IPS-18a (cell line): ENCODE results near the gene SRP68.

Source experiments
- H3K27ac ChIP-seq: one replicate; pipeline ENCODE4 v1.5.1; 2013; ENCODE audit warnings: low read length
- H3K27me3 ChIP-seq: one replicate; pipeline ENCODE4 v1.6.1; 2013; ENCODE audit warnings: mild to moderate bottlenecking, low read length; ENCODE audit not compliant: control insufficient read depth, insufficient read depth
- H3K36me3 ChIP-seq: one replicate; pipeline ENCODE4 v1.6.1; 2013; ENCODE audit warnings: low read depth, low read length; ENCODE audit not compliant: control insufficient read depth
- H3K4me1 ChIP-seq: one replicate; pipeline ENCODE4 v1.6.1; 2013; ENCODE audit warnings: low read depth, low read length; ENCODE audit not compliant: control insufficient read depth
- H3K4me3 ChIP-seq: one replicate; pipeline ENCODE4 v1.5.1; 2013; ENCODE audit warnings: low read length
- H3K9ac ChIP-seq: one replicate; pipeline ENCODE4 v1.6.1; 2013; ENCODE audit warnings: mild to moderate bottlenecking, low read length, moderate library complexity
- H3K9me3 ChIP-seq: one replicate; pipeline ENCODE4 v1.6.1; 2013; ENCODE audit warnings: low read depth, low read length; ENCODE audit not compliant: control insufficient read depth

SRP68 gene

DNA sequence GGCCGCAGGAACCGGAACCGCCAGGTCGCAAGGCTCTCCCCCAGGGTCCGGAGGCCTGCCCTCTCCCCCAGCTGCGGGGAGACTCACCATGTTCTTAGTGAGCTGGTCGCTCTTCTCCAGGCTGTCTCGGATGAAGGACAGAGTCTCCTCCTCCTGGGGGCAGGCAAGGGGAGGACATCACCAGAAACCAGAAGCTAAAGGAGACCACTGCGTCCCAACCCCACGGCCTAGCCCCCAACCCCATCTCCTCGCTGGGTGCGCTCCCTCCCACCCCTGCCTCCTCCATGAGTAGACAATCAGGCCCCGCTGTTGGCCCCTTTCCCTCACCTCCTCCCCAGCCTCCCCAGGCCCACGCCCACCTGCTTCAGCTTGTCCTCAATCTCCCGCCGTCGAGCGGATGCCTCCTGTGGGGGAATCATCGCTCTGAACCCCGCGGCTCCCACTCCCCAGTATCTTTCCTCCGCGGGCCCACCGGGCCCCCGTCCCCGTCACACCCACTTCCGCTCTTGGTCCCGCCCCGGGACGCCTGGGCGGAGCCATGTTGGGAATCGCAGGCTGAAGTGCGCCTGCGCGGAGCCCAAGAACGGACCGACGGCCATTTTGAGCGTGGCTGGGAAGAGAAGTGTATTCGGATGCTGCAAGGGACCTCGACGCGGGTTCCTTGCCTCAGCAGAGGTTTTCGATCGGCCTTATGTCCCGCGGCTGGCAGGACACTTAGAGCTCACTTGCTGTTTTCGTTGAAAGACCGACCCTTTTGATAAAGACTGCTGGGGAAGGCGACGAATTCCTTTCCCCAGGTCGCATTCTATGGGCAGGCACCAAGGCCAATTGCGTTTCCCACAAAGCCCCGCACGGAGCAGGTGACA lies 31.2 kb upstream of the SRP68 start, which contains the start of gene EXOC7:
Gene EXOC7 (minus strand): TSS at position 514 of the 866 bp plus-strand sequence. CDS start 95 bp downstream, at position 419.
- Histone ChIP-seq H3K36me3 (peaks cover 24% of the 10 kb centered on the region), H3K9me3 (no peaks in the 10 kb centered on the region), H3K4me3 (peak within 1 kb of the TSS; percentile 97), H3K27ac (peak within 1 kb of the TSS; percentile 83), H3K4me1 (peaks cover 17% of the 10 kb centered on the region), H3K9ac (peak within 1 kb of the TSS; percentile 77), H3K27me3 (no peaks in the 10 kb centered on the region)

DNA sequence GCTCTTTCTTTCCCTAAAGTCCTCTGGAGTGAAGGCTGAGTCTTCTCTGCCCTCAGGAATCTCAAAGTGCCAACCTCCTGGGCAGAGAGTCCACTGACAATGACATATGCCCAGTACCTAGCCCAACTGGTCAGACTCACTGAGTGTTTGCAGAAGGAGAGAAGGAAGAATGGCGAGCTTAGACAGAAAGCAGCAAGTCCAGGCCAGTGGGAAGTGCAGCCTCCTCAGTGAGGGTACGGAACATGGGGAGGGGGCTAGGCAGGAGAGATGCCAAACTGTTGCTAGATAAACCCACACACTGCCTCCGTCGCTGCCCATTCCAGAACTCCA lies 30.6 kb upstream of the SRP68 start:
- H3K27ac ChIP-seq = peak overlapping the region; percentile 42
- no peaks in the 10 kb centered on the region for H3K27me3 ChIP-seq
- peak overlapping the region; percentile 77 for H3K9ac ChIP-seq
- no peaks in the 10 kb centered on the region for H3K9me3 ChIP-seq
- H3K4me1 ChIP-seq = peaks cover 17% of the 10 kb centered on the region
- H3K36me3 ChIP-seq = peaks cover 25% of the 10 kb centered on the region
- peak overlapping the region; percentile 97 for H3K4me3 ChIP-seq

DNA sequence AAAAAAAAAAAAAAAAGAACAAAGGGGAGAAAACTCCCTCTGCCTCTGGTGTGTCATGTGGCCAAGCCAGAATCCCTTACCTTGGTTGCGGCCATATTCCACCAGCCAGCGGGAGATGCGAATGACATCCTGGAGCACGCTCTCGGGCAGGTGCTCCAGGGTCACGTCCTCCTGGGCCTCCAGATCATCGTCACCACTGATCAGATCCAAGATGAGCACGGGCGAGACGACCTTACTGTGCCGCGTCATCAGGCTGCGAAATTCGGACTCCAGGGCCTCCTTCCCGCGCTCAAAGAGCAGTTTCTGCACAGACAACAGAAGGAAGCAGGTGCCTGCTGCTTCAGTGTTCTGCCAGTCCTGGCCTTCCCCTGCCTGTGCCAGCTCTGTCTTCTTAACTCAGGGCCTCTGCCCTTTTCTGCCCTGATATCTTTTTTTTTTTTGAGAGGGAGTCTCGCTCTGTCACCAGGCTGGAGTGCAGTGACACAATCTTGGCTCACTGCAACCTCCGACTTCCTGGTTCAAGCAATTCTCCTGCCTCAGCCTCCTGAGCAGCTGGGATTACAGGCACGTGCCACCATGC lies 25.5 kb upstream of the SRP68 start:
- no peaks in the 10 kb centered on the region for H3K27me3 ChIP-seq
- H3K9me3 ChIP-seq = no peaks in the 10 kb centered on the region
- H3K27ac ChIP-seq = no peak overlapping the region
- no peak overlapping the region for H3K4me3 ChIP-seq
- no peak overlapping the region for H3K9ac ChIP-seq
- H3K36me3 ChIP-seq = peaks cover 56% of the 10 kb centered on the region
- no peaks in the 10 kb centered on the region for H3K4me1 ChIP-seq

DNA sequence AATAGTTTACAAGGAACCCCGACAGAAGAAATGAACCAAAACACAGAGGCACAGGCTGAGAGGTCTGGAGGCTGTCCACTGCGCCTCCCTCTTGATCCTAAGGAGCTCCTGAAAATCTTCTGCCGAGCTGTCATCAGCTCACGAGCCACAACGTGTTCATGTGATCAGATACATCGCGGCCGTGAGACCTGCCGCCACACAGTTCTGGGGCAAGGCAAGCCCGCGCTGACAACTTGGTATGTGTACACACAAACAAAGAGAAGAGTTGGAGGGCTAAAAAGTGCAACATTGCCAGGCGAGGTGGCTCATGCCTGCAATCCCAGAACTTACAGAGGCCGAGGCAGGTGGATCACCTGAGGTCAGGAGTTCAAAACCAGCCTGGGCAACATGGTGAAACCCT lies 23.6 kb upstream of the SRP68 start:
- Histone ChIP-seq H3K4me1 (no peaks in the 10 kb centered on the region), H3K27ac (no peak overlapping the region), H3K9me3 (no peaks in the 10 kb centered on the region), H3K27me3 (no peaks in the 10 kb centered on the region), H3K9ac (no peak overlapping the region), H3K36me3 (peaks cover 50% of the 10 kb centered on the region), H3K4me3 (no peak overlapping the region)

DNA sequence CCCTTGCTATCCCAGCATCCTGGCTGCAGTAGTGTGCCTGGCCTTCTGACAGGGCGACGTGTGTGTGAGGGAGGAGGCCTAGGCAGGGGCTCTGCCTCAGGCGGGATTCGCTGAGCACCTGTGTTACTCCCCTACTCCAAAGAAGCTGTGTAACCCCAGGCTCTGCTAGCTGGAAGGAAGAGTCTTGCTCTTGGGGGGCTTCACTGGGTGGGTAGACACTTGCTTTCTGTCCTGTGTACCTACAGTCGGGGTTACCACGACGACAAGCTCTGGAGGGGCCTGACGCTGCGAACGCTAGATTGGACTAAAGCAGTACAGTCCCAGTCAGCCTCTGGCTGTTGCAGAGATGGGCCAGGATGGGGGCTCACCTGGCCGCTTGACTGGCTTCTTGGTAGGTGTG lies 21.7 kb upstream of the SRP68 start:
- Histone ChIP-seq H3K9me3 (no peaks in the 10 kb centered on the region), H3K27me3 (no peaks in the 10 kb centered on the region), H3K4me3 (no peak overlapping the region), H3K9ac (no peak overlapping the region), H3K27ac (no peak overlapping the region), H3K4me1 (no peaks in the 10 kb centered on the region), H3K36me3 (peaks cover 57% of the 10 kb centered on the region)

DNA sequence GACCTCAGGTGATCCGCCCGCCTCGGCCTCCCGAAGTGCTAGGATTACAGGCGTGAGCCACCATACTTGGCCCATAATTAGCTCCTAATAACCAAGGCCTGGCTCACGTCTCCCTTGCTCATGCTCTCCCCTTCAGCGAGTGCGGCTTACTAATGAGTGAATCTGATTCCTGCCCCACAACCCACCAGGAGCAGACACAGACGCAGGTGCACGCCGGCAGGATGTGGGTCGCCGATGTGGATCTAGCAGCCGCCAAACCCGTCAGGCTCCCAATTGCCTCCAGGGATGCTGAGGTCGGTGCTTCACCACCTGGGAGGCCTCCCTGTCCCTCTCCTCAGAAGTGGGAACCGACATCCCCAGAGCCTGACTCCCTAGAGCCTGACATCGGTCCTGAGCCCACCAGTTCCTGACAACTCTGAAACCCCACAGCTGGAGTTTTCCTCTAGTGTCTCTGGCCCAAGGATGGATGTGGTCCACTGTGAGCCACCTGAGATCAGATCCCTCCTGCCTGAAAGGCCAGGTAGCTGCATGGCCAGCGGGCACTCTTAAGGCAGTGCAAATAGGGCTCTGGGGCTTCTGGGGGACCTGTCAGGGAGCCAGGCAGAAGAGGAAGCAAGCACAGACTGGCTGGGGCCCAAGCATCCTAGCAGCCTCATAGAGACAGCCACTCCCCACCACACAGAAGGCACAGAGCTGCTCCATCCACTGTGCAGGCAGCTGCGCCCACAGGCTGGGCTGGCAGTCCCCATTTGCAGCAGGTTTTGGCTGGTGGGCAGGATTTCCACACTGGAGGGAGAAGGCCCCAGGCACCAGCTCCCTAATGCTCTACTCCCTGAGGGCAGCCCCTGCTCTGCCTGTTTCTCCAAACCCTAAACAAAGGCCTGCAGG lies 20.5 kb upstream of the SRP68 start:
- H3K27me3 ChIP-seq = no peaks in the 10 kb centered on the region
- H3K9ac ChIP-seq = no peak overlapping the region
- no peak overlapping the region for H3K27ac ChIP-seq
- peaks cover 61% of the 10 kb centered on the region for H3K36me3 ChIP-seq
- H3K9me3 ChIP-seq = no peaks in the 10 kb centered on the region
- H3K4me3 ChIP-seq = no peak overlapping the region
- no peaks in the 10 kb centered on the region for H3K4me1 ChIP-seq

DNA sequence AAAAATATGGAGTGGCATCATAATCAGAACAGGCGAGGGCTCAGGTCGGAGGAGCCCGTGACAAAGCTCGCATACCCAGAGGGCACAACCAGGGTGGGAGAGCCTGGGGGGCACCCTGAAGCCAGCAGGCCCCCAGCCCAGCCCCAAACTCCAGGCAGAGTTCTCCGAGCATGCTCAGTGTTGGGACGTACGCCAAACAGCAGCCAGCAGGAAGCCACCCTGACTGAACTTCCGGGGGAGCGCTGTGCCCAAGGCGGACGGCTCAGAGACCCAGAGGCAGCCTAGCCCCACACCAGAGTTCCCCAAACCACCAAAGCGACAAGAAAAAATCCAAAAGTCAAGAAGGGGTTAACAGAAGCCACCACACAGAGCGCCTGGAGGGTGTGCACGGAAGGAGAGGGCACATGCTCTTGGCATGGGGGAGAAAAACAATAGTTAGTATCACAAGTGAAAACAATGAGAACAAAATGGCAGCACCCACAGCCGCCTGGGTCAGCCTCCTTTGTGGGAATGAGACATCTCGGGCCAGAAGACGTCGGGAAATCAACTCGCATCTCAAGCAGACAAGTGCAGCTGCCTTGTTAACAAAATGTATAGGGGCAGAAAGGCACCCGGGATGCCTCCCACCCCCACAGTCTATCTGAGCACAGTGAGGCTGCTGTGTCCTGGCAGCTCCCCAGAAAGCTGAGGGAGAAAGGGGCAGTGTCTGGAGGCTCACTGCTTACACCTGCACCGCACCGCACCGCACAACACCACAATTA lies 19.4 kb upstream of the SRP68 start:
- no peak overlapping the region for H3K4me3 ChIP-seq
- peaks cover 62% of the 10 kb centered on the region for H3K36me3 ChIP-seq
- H3K27ac ChIP-seq = no peak overlapping the region
- no peaks in the 10 kb centered on the region for H3K4me1 ChIP-seq
- no peaks in the 10 kb centered on the region for H3K27me3 ChIP-seq
- H3K9me3 ChIP-seq = no peaks in the 10 kb centered on the region
- H3K9ac ChIP-seq = no peak overlapping the region

DNA sequence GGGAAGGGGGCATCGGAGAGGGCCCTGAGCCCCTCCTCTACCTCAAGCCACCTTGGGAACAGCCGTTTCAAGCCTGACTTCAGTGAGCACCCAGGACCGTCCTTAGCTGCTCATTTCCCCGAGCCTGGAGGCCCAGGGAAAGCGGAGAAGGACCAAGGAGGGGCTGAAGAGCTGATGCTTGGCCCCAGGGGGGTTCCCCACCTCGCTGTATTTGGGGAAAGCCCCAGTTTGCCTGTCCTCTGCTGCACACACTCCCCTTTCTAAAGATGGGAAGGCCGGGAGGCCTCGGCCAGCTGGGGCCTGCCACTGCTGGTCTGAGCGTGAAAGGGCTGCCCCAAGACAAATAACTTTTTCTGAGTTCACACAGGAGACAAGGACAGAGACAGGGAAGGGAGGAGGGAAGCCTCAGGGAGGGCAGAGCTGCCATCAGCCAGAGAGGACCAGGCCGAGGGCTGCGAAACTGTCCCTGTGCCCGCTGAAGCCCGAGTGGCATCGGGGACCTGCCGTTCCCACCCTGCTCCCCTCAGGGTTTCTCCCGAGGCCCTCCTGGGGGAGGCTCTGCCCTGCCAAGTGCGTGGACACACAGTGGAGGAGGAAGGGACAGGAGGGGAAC lies 18.3 kb upstream of the SRP68 start:
- H3K27me3 ChIP-seq = no peaks in the 10 kb centered on the region
- H3K36me3 ChIP-seq = peaks cover 69% of the 10 kb centered on the region
- H3K9ac ChIP-seq = no peak overlapping the region
- H3K4me3 ChIP-seq = no peak overlapping the region
- no peaks in the 10 kb centered on the region for H3K9me3 ChIP-seq
- H3K27ac ChIP-seq = no peak overlapping the region
- H3K4me1 ChIP-seq = no peaks in the 10 kb centered on the region

DNA sequence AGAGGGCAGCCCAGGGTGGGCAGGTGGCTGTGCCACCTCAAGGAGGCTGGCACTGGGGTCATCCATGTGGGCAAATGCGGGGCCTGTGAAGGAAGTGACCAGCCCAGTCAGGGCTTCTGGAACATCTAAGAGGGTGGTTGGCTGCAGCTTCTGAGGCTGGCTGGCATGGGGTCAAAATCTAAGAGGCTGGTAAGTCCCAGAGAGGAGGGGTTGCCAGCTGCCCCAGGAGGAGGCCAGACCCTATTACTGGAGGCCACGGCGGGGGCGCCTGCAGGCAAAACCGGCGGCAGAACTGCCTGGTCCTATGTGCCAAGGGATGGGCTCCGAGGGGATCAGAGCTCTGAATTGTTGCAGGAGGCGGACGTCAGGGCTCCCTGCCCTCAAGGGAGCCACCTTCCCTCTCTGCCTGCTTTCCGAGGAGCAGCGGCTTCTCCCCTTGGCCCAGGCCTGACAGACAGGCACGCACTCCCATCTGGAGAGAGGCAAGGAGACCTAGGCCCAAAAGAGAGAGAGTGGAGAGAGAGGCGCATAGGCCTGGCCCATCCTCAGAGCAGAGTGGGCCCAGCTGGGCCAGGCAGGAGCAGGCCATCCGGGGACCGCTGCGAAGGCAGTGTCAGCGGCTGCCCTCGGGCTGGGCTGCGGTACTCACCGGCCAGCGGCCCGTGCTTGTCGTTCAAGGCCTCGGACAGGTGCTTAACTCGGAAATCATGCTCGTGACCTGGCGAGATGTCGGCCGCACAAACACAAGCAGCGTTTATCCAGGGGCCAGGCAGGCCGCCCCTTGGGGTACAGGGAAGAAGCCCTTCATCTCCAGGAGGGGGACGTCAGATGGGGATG lies 17.6 kb upstream of the SRP68 start:
- H3K9me3 ChIP-seq = no peaks in the 10 kb centered on the region
- H3K4me1 ChIP-seq = no peaks in the 10 kb centered on the region
- H3K36me3 ChIP-seq = peaks cover 76% of the 10 kb centered on the region
- no peak overlapping the region for H3K4me3 ChIP-seq
- no peak overlapping the region for H3K9ac ChIP-seq
- H3K27ac ChIP-seq = no peak overlapping the region
- no peaks in the 10 kb centered on the region for H3K27me3 ChIP-seq

DNA sequence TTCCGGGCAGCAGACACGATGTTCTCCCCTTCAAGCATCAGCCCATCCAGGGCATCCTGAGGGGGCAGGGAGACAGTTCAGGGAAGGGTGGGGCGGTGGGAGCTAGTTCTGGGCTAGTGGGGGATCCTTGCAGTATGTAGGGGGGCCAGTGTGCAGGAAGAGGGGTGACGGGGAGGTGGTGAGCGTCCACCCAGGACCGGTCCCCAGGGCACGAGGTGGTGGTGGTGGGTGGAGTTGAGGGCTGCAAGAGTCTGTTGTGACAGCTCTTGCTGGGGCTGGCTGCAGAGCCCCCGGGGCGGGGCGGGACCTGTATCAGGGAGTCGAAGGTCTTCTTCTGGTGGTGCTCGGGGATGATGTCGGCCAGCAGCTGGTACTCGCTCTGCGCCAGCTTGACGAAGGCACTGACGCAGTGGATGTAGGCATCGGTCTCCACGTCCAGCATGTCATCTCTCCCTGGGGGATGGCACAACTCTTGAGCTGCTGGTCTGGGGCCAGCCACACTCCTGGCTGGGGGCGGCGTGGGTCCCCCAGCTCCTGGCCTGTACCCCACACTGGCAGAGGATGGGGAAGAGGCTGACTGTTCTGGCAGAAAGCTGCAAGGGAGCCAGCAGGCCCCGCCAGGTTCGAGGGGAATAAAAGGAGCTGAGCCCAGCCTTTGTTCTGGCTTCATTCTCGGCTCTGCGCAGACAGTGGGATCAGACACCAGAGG lies 16.7 kb upstream of the SRP68 start:
- Histone ChIP-seq H3K4me3 (no peak overlapping the region), H3K9ac (no peak overlapping the region), H3K9me3 (no peaks in the 10 kb centered on the region), H3K4me1 (no peaks in the 10 kb centered on the region), H3K36me3 (peaks cover 77% of the 10 kb centered on the region), H3K27ac (no peak overlapping the region), H3K27me3 (no peaks in the 10 kb centered on the region)
